GM23248 (cell line): Measurements from ENCODE around the gene NPIPB4. TPM values are rescaled to one million over a fixed set of nuclear protein-coding genes. Genes with fewer than 3 reads are reported as not detected.
"Not testable (repeated sequence)": the region's sequence is repeated elsewhere in the genome, so short reads cannot be mapped to it uniquely, and the experiment has no call there.

Experiments used
- DNase-seq: peaks from one replicate; pipeline ENCODE4 v3.0.0-alpha.2; 2015
- H2AFZ ChIP-seq: fragments of 200-600 bp; sonication (generic); 2 replicates; pipeline ENCODE4 v1.6.1; 2016; ENCODE audit warnings: antibody characterized with exemption
- H3F3A ChIP-seq: fragments of 200-600 bp; sonication (generic); 2 replicates; pipeline ENCODE4 v1.6.1; 2016; ENCODE audit warnings: mild to moderate bottlenecking, antibody characterized with exemption, mixed run types; ENCODE audit not compliant: insufficient read depth
- H3K27ac ChIP-seq: fragments of 200-600 bp; sonication (generic); 2 replicates; pipeline ENCODE4 v1.5.1; 2016; ENCODE audit warnings: mild to moderate bottlenecking
- H3K27me3 ChIP-seq: fragments of 200-600 bp; sonication (generic); replicated peaks from 2 replicates; pipeline ENCODE4 v1.6.1; 2016; ENCODE audit warnings: mild to moderate bottlenecking; ENCODE audit not compliant: insufficient read depth
- H3K36me3 ChIP-seq: fragments of 200-600 bp; sonication (generic); 2 replicates; pipeline ENCODE4 v1.6.1; 2016; ENCODE audit warnings: low read depth, mild to moderate bottlenecking
- H3K4me1 ChIP-seq: fragments of 200-600 bp; sonication (generic); 2 replicates; pipeline ENCODE4 v1.6.1; 2016; ENCODE audit warnings: mild to moderate bottlenecking; ENCODE audit not compliant: insufficient read depth
- H3K4me2 ChIP-seq: fragments of 200-600 bp; sonication (generic); one replicate; pipeline ENCODE4 v1.6.1; 2016; ENCODE audit warnings: mild to moderate bottlenecking; ENCODE audit not compliant: unreplicated experiment
- H3K4me3 ChIP-seq: fragments of 200-600 bp; sonication (generic); 2 replicates; pipeline ENCODE4 v1.5.1; 2016; ENCODE audit warnings: mild to moderate bottlenecking
- H3K79me2 ChIP-seq: fragments of 200-600 bp; sonication (generic); 2 replicates; pipeline ENCODE4 v1.6.1; 2016; ENCODE audit warnings: mild to moderate bottlenecking; ENCODE audit not compliant: insufficient read depth
- H3K9ac ChIP-seq: fragments of 200-600 bp; sonication (generic); 2 replicates; pipeline ENCODE4 v1.6.1; 2016; ENCODE audit warnings: mild to moderate bottlenecking
- H3K9me2 ChIP-seq: fragments of 200-600 bp; sonication (generic); 2 replicates; pipeline ENCODE4 v1.6.1; 2016; ENCODE audit warnings: mixed run types, mild to moderate bottlenecking, moderate library complexity; ENCODE audit not compliant: insufficient read depth
- H3K9me3 ChIP-seq: fragments of 200-600 bp; sonication (generic); one replicate; pipeline ENCODE4 v1.6.1; 2017; ENCODE audit warnings: low read depth
- H4K20me1 ChIP-seq: fragments of 200-600 bp; sonication (generic); 2 replicates; pipeline ENCODE4 v1.6.0; 2016; ENCODE audit not compliant: insufficient read depth
- WGBS, 2 experiments: methylation state at CpG; one replicate each; pipeline ENCODE4 v1.1.6; 2015 to 2017; ENCODE audit warnings: low lambda C conversion rate in 2 of 2, low coverage in 1 of 2; ENCODE audit errors: missing lambda C conversion rate in 2 of 2; 5-methylcytosine and 5-hydroxymethylcytosine counted together
- in situ Hi-C: fragments of 300-500 bp; cut with MboI; formaldehyde crosslinking; loops from 2 replicates; pipeline ENCODE4 v1.15.0; 2020
- polyA plus RNA-seq: library from polyadenylated mRNA; unstranded; fragments of >200 nt; fragmentation: Nextera tagmentation; extraction: Ambion mirVana; gene quantifications from 2 replicates; pipeline ENCODE4 v1.2.1, GENCODE V29; 2016
- total RNA-seq: library from RNA; depleted of rRNA; stranded (reverse); fragments of >200 nt; shearing (Covaris generic); gene quantifications from 2 replicates; pipeline ENCODE4 v1.2.3, GENCODE V29; 2014; rRNA removed

Gene NPIPB4
- total RNA-seq (2.8 and 14.6 TPM in 2 replicates), polyA plus RNA-seq (11.5 and 23.9 TPM in 2 replicates)

DNA sequence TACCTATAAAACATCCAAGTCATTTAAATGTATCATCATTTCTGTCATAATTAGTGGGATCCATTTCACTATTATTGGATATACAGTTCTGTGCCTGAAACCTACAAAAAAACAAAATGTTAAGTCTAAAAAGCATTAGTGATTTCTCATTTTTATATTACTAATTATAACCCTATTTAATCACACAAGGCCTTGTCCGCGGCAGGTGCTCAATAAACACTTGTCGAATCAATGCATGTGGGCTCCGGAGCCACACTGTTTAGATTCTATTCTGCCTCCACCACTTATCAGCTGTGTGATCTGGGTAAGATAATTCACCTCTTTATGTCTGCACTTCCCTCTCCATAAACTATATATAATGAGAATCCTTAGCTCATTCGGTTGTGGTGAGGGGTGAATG is at the start of gene NPIPB4:
Gene NPIPB4, minus strand, starts transcription at position 101 of the 400 bp plus-strand sequence. CDS start 378 bp downstream, outside the sequence.
- H3K27me3 ChIP-seq, H3K9me2 ChIP-seq, H2AFZ ChIP-seq, H3K36me3 ChIP-seq, H3K4me3 ChIP-seq, H4K20me1 ChIP-seq, H3K9me3 ChIP-seq, in situ Hi-C loops, H3K79me2 ChIP-seq, H3K4me1 ChIP-seq, H3K9ac ChIP-seq, H3K27ac ChIP-seq, H3F3A ChIP-seq, H3K4me2 ChIP-seq, DNase-seq: not testable (repeated sequence)
- no CpG with 5 or more reads among the region's 5 CpGs for WGBS, 2 experiments

DNA sequence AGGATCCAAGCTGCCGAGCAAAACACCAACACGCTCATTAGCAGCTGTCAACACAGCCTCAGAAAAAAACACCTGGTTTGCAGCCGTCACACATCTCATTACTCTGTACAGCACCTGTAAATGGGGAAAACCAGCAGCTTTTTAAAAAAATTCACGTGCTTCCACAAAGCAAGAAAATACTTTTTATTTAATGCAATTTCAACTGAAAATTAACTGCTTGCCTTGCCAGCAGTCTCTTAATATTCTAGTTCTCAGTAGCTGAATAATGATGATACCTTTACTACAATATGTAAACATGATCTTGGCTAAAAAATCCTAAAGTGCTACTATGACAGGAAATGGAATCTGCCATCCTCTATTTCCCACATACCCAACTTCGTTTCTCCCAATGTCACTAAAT is 41.4 kb upstream of the NPIPB4 start:
- in situ Hi-C loops, DNase-seq, H3K4me1 ChIP-seq, H3K9me3 ChIP-seq, H3K4me2 ChIP-seq, H3K27ac ChIP-seq, H4K20me1 ChIP-seq, H3K27me3 ChIP-seq, H3K9ac ChIP-seq, H3K79me2 ChIP-seq, H3K4me3 ChIP-seq, H3F3A ChIP-seq, H2AFZ ChIP-seq, H3K9me2 ChIP-seq, H3K36me3 ChIP-seq: not testable (repeated sequence)
- WGBS, 2 experiments = 48 to 62% methylated on average over 5 of the region's 5 CpGs

DNA sequence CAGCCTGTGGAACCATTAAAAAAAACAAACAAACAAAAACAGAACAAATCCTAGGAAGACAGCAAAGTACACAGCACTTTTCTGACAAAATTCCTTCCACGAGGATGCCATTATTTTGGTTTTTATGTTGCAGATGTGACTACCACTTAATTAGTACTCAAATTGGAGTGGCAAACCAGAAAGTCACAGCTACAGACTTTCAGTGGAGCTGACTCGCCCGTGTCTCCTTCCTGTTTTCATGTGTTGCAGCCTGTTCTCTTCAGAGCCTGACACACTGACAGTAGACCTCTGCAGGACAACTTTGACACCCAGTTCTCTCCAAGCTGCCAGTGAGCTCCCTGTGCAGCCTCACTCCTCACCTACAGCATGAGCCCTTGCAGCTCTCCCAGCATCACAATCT is 24.4 kb upstream of the NPIPB4 start:
- H3K4me3 ChIP-seq, H3K9me2 ChIP-seq, H3K9ac ChIP-seq, H3K27me3 ChIP-seq, H3K9me3 ChIP-seq, in situ Hi-C loops, H3K4me1 ChIP-seq, H3K36me3 ChIP-seq, H3K27ac ChIP-seq, H3K4me2 ChIP-seq, H3F3A ChIP-seq, H4K20me1 ChIP-seq, H2AFZ ChIP-seq, H3K79me2 ChIP-seq: not testable (repeated sequence)
- peak; percentile 0 for DNase-seq
- 45 to 64% methylated on average over 3 of the region's 3 CpGs for WGBS, 2 experiments

DNA sequence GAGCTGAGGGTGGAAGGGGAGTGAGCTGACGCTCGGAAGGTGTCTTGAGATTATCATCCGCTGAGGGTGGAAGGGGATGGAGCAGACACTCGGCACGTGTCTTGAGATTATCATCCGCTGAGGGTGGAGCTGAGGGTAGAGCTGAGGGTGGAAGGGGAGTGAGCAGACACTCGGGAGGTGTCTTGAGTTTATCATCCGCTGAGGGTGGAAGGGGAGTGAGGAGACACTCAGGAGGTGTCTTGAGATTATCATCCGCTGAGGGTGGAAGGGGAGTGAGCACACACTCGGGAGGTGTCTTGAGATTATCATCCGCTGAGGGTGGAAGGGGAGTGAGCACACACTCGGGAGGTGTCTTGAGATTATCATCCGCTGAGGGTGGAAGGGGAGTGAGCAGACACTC is 20.4 kb downstream of the NPIPB4 start:
- DNase-seq, H3K27me3 ChIP-seq, H3K4me1 ChIP-seq, in situ Hi-C loops, H3K9me2 ChIP-seq, H4K20me1 ChIP-seq, H3K9me3 ChIP-seq, H3K4me2 ChIP-seq, H2AFZ ChIP-seq, H3K9ac ChIP-seq, H3K79me2 ChIP-seq, H3K4me3 ChIP-seq, H3K27ac ChIP-seq, H3K36me3 ChIP-seq, H3F3A ChIP-seq: not testable (repeated sequence)
- WGBS, 2 experiments = 76% methylated on average over 3 of the region's 13 CpGs; no CpG with 5 or more reads in 1 of the 2 experiments

DNA sequence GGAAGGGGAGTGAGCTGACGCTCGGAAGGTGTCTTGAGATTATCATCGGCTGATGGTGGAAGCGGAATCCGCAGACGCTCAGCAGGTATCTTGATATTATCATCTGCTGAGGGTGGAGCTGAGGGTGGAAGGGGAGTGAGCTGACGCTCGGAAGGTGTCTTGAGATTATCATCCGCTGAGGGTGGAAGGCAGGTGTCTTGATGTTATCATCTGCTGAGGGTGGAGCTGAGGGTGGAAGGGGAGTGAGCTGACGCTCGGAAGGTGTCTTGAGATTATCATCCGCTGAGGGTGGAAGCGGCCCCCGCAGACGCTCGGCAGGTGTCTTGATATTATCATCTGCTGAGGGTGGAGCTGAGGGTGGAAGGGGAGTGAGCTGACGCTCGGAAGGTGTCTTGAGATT is 21.2 kb downstream of the NPIPB4 start:
- H3K79me2 ChIP-seq, H3K9ac ChIP-seq, H4K20me1 ChIP-seq, H3K36me3 ChIP-seq, in situ Hi-C loops, H3F3A ChIP-seq, H3K4me3 ChIP-seq, H3K9me3 ChIP-seq, H3K27me3 ChIP-seq, H3K4me1 ChIP-seq, H3K27ac ChIP-seq, DNase-seq, H3K4me2 ChIP-seq, H2AFZ ChIP-seq, H3K9me2 ChIP-seq: not testable (repeated sequence)
- WGBS, 2 experiments = 21% methylated on average over 9 of the region's 18 CpGs; no CpG with 5 or more reads in 1 of the 2 experiments

DNA sequence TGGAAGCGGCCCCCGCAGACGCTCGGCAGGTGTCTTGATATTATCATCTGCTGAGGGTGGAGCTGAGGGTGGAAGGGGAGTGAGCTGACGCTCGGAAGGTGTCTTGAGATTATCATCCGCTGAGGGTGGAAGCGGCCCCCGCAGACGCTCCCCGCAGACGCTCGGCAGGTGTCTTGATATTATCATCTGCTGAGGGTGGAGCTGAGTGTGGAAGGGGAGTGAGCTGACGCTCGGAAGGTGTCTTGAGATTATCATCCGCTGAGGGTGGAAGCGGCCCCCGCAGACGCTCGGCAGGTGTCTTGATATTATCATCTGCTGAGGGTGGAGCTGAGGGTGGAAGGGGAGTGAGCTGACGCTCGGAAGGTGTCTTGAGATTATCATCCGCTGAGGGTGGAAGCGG is 21.8 kb downstream of the NPIPB4 start:
- H3K4me1 ChIP-seq, H3K36me3 ChIP-seq, H4K20me1 ChIP-seq, H3K9ac ChIP-seq, H3K27me3 ChIP-seq, H3K4me3 ChIP-seq, H3K9me2 ChIP-seq, DNase-seq, H3K4me2 ChIP-seq, H2AFZ ChIP-seq, in situ Hi-C loops, H3K9me3 ChIP-seq, H3K27ac ChIP-seq, H3F3A ChIP-seq, H3K79me2 ChIP-seq: not testable (repeated sequence)
- 13% methylated on average over 14 of the region's 24 CpGs; no CpG with 5 or more reads in 1 of the 2 experiments for WGBS, 2 experiments

DNA sequence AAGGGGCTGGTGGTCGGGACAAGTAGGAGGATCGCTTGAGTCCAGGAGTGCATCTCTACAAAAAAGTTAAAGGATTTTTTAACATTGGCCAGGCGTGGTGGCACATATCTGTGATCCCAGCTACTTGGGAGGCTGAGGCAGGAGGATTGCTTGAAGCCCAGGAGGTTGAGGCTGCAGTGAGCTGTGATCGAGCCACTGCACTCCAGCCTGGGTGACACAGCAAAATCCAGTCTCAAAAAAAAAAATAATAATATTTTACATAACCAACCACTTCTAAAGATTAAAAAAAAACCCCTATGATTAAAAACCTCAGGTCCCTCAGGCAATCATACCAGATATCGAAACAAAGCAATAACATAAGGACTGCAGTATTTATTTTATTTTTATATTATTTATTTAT is 23.3 kb downstream of the NPIPB4 start:
- H3K9me3 ChIP-seq, H3K4me1 ChIP-seq, H4K20me1 ChIP-seq, H2AFZ ChIP-seq, H3K9me2 ChIP-seq, H3K79me2 ChIP-seq, H3K27me3 ChIP-seq, H3K4me2 ChIP-seq, H3F3A ChIP-seq, H3K9ac ChIP-seq, H3K4me3 ChIP-seq, H3K36me3 ChIP-seq, H3K27ac ChIP-seq, DNase-seq, in situ Hi-C loops: not testable (repeated sequence)
- 71% methylated on average over 2 of the region's 5 CpGs for WGBS, 2 experiments

DNA sequence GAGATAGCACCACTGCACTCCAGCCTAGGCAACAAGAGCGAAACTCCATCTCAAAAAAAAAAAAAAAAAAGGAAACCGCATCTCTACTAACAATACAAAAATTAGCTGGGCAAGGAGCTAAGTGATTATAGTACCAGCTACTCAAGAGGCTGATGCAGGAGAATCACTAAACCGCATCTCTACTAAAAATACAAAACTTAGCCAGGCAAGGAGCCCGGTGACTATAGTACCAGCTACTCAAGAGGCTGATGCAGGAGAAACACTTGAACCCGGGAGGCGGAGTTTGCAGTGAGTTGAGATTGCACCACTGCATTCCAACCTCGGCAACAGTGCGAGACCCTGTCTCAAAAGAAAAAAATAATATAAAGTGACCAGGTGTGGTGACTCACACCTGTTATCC is 27.6 kb downstream of the NPIPB4 start:
- H3K27ac ChIP-seq, H3K4me2 ChIP-seq, DNase-seq, H4K20me1 ChIP-seq, H3K36me3 ChIP-seq, H3K79me2 ChIP-seq, H3K9ac ChIP-seq, H3K4me1 ChIP-seq, H3K9me2 ChIP-seq, H3F3A ChIP-seq, in situ Hi-C loops, H2AFZ ChIP-seq, H3K4me3 ChIP-seq, H3K9me3 ChIP-seq, H3K27me3 ChIP-seq: not testable (repeated sequence)
- WGBS, 2 experiments = 58 to 63% methylated on average over 7 to 8 of the region's 8 CpGs
